ENCODE results near the gene KIF19.

GRCh38 chr17:74404789-74405188, 78.8 kb downstream of the KIF19 start:
- TF ChIP-seq CTCF (conservative IDR thresholded peaks at IDR 0.05; ENCODE audit: low read depth, low read length) (no peak), POLR2A (IDR thresholded peaks at IDR 0.05; ENCODE audit: low read depth, low read length) (no peak), MXI1 (IDR thresholded peaks at IDR 0.05; ENCODE audit: borderline replicate concordance, low read depth, low read length) (no peak), RAD21 (IDR thresholded peaks at IDR 0.05; ENCODE audit: low read length) (no peak), BHLHE40 (IDR thresholded peaks at IDR 0.05; ENCODE audit: low read depth, low read length) (no peak), RFX5 (IDR thresholded peaks at IDR 0.05; ENCODE audit: low read depth, low read length) (no peak)
